ENCODE measurements around the gene ATP10A.

The ATP10A gene

DNA sequence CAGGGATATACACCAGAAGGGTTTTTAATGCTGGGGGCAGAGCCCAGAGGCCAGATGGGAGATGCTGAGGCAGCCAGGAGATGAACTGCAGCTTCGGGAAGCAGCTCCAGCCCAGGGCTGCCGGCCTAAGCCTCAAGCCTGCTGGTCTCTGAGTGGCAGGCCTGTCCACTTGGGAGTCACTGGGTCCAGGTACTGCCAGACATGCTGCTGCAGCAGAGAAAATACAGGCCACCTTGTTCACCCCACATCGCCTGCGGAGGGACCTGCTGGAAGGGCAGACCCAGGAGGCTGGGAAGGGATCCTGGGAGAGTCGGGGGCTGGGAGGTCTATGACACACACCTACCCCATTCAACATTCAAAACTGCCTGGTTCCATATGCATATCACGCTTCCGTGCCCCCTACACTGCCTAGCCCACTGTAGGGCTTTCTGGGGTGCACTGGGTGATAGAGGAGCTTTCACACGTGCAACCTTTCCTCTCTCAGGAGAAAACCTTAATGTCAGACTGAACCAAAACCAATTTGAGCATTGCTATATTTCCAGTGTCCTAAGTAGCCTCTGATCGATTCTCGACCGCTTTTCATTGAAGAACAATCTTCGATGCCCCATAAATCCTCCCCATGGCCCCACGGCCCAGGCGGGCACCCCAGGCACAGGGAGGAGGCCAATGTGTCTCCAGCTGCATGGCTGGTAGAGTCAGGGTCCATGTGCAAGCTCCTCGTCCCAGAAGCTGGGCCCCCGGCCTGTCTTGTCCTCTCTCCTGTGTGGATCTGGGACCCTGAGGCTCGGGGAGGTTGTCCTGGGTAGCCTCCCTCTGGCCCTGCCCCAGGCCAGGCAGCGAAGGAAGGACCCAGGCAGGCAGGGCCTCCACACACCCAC is 147.4 kb downstream of the ATP10A start:
- DNase-seq = no peak

DNA sequence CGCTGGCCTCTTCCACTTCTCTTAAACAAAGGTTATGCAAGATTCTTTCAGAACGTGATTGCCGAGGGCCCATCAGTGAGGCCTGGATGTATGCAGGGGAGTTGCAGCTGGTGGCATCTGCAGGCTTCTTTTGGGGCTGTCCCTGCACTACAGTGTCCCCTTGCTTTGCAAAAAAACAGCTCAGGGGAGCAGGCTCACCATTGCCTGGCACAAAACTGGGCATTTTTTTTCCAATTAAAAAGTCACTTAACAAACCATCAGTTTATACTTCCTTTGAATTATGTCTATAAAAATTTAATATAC is 148.6 kb downstream of the ATP10A start:
- DNase-seq = no peak

DNA sequence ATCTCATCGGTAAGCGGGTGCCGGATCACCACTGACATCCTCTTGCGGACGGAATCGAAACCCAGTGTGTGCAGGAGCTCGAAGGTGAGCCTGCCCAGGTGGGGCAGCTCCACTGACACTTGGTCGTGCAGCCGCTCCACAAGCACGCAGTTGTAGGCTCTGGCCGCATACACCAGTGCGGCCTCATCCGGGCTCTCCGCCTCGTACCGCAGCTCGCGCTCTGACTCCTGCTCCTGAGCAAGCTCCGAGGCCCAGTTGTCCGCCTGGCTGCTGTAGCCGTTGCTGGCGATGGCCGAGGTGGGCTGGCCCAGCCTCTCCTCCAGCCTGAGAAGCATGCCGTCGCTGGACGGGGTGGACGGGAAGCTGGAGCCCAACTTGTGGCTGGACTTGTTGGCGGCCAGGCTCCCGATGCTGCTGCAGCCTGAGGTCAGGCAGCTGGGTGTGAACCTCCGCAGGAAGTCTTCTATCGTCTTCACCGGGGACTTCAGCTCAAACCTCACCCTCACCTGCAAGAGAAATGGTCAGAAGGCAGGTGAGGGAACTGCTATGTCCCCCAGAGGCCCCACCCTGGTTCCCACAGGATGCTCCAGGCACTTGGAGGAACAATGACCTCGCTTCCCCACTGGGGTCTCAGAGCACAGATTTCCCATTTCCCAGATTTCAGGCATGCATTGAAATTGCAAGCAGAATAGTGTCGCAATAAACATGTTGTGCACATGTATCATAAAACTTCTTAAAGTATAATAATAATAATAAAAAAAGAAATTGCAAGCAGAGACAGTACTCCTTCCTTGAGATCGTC is 149.2 kb downstream of the ATP10A start:
- no peak for DNase-seq

DNA sequence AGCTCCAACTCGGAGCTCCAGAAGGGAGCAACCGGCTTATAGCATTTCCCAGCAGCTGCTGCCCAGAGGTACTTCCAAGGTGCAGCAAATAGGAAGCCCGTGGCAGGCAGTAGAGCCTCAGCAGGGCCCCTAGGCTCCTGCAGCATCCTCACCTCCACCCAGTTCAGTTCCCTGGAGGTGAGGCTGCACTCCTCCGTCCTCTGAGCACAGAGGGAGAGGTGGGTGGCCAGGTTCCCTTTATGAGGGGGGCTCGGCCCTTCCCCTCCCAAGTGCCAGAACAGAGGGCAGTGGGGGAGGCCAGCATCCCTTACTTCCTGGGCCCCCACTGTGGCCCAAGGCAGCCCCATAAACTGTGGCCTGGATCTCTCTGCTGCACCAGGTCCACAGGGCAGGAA is 150.2 kb downstream of the ATP10A start:
- DNase-seq = no peak

DNA sequence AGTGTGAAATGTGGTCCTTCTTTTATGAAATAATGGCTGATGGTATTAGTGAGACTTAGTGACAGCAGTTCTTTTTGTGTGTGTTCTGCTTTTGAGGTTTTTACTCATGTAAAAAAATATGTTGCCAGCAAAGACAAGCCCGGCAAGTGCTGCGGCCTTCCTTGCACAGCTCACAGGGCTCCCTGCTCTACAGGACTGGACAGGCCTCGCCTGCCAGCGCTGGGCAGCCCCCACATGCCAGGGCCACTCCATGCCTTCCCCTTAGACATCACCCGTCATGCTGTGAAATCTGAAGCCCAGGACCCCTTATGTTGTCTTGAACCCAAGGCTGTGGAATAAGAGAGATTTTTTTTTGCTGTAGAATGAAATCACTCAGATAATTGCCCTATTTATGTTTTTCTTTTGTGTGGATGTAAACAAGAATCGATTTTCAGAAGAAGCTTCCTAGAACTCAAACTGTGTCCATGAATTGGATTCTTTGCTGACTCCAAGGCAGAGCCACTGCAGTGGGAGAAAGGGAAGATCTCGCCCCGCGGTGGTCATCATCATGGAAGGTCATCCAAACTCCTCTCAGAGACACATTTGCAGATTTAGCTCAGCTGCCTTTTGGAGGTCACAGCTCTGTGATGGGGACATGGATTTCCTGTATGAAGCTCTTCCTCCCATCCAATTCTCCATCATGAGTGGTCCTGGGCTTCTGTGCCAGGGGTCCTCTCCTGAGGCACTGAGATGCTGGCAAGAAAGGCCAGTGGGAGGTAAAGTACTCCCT is 150.8 kb downstream of the ATP10A start:
- no peak for DNase-seq

DNA sequence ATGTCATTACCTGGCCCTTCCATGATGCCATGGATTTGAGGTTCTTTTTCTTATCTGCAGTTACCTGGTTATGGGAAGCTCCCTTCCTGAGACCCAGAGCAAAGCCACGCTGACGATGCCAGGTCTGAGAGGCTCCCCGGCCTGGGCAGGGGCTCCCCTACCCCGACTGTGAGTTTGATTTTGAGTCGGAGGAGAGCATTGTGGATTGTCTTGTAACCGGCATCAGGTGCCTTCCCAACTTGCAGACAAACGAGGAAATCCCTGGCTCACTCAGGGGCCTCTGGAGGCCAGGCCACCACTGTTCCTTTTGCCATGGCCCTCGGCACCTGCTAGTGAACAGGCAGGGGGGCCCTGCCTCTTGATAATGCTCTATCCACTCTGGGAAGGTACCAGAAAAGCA is 151.4 kb downstream of the ATP10A start:
- DNase-seq = no peak

DNA sequence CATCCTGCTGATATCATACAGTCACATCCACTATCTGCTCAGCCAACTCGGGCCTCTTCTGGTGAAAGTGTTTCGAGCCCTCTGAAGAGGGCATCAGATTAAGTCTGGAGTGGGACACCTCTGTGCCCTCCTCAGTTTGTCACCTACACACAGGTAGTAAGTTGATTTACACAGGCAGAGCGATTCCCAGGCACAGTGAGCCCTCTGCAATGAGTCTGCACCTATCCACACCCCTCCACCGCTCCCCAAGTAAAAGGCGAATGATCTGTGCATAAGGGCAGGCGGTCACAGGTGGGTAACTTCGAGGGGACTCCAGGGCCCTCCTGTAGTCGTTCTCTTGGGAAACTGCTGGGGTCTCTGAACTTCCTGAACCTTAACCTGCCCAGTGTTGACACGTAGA is 152.0 kb downstream of the ATP10A start:
- DNase-seq = no peak

DNA sequence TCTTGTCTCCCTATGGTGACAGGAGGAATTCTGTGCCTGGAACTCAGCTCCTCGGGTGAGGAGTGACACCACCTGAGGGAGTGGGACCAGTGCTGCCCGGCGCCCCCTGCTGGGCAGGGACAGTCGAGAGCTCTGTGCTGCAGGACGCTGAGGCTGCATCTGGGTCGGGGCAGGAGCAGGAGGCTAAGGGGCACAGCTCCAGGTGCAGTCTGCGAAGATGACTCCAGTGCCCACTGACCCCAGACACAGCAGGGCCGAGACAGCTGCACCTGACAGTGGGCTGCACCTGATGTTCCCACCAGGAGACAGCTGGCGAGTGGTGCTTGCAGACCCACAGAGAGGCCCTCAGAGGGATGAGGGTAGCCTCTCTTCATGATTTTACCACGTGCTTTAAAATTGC is 152.9 kb downstream of the ATP10A start:
- DNase-seq = peak in 3 of 4 experiments; percentile 15 to 34 (median 21)

DNA sequence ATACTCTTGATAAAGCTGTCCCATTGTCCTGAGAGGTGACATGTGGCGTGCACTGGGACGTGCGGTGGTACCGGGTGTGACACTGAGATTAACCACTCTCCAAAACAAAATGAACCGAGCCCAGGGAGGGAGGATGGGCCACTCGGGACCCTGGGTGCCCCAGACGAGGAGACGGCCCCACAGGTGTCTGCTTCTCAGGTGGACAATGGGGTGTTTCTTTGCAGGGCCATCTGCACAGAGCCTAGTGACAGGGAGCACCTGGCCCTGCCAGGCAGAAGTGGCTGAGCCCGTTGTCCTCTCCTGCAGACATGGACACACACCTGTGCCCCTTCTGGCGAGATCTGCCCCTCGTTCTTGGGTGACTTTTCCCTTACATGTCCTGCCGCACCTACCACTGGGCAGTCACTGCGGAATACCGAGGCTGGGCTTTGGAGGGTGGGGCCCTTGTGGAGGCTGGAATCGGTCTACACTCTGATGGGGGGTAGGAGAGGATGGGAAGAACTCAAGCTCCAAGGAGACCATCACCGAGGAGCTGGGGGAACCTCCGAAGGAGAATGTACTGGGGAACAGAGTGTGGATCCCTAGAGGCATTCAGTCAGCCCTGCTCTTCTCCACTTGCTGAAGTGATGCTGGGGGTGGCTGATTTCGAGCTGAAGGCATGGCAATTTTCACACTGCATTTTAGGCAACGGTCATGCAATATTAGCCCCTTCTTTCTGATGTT is 153.5 kb downstream of the ATP10A start:
- DNase-seq = no peak

DNA sequence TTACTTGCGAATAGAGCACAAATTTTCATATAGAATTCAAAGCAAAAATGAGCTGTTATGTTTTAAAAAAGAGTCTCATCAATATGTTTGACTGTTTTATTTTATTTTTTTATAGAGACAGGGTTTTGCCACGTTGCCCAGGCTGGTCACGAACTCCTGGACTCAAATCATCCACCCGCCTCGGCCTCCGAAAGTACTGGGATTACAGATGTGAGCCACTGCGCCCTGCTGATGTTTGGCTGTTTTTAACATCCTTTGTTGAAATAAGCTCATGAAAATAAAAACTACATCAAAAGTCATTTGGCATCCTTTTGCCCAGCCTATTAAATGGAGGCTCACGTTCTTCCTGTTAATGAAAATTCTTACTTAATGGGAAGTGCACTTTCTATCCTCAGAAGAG is 154.7 kb downstream of the ATP10A start:
- no peak for DNase-seq

DNA sequence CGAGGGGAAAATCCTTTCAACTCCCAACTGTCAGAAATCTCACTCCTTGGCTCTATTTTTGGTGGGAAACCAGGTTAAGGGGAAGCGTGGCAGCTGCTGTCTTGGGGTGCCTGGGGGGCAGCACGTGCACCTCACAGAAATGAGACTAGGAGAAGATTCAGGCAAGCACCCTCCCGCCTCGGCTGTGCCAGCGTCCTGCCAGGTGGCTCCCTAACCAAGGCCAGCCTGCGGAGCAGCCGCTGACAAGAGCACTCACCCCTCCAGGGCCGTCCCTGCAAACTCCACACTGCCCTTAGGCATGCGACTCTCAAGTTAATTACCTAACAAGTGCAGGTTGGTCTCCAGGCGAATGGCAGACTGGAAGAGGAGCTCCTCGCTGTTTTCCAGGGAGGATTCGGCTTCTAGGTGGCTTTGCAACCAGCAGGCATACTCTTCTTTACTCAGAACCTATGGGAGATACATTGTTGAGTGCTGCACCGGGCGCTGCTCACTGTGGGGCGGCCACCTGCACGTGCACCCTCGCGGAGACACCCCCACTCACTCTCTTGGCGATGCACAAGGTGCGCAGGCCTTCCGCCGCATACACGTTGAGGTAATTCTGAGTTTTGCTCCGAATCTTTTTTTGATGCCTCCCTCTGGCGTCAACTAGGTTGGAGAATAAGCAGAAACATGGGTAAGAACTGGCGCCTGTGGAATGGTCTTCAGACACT is 155.3 kb downstream of the ATP10A start:
- DNase-seq = no peak

DNA sequence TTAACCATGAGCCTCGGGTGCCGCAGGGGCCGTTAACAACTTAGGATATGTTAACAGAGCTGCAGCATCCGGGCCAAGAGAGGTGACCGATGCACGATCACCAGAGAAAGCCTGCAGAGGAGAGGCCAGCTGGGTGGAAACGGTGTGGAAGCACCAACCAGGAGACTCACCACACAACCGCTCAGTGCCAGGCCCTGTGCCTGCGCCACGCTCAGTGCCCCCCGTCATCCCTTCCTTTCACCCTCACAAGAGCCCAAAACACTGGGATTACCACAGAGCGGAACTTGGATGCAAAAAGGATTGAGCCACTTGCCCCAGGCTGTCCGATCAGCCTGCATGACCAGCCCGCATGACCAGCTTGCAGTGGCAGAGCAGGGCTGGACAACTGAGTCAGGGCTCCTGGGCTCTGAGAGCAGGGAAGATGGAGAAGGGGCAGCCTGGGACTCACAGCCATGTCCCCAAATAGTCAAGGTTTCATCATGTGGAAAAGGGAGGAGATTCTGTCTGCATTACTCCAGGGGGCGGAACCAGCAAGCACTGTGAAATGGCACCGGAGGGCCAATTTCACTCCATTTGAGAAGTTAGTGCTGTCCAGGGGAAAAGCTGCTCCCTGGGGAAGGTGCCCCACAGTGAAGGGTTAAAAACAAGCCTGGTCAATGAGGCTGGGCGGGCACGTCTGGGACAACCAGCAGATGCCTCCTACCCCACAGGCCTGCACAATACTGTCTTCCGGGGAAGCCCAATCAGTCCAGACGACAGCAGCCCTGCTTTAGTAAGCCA is 156.8 kb downstream of the ATP10A start:
- DNase-seq = no peak

DNA sequence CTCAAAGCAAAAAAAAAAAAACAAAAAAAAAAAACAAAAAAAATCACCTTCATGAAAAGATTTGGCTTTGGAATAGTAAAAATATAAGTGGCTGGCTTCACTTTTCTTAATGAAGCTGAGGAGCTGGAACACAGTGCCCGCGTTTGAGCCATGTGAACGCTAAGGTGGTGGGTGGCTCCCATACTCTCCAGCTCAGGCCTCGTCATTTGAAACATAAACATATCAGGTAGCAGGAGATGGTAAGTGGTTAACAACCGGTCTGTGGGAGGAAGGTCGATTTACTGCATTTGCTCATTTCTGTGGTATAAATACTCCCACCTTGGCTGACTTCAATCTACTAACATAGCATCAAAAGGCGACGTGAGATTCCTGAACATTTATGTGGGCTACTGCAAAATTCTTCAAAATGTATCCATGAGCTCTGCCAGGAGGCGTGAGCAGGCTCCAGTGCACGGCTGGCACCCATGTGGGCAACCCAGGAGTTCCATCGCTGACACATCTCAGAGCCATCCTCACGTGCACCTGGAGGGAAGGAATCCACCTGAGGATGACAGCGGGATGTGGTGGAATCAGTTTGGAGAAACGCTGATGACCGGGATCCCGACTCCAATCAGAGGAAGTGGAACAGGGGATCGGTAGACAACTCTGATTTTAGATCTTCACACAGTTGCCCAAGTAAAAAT is 157.6 kb downstream of the ATP10A start:
- DNase-seq = no peak

DNA sequence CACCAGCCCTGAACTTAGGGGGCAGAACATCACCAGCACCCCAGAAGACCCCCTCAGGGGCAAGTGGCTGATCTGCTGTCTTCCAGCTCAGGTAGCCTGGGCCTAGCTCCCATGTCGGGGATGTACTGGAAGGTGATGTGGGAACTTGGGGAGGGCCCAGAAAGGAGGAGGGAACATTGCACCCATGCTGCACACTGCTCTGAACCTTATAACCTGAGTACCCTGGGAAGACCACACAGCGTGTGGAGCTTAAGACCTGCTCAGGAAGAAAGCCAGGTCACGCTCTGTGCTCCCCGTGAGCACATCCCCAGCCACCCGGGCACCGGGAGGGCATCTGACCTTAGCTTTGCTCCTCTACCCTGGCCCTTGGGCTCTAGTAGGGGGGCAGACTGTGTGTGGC is 159.4 kb downstream of the ATP10A start:
- DNase-seq = no peak

DNA sequence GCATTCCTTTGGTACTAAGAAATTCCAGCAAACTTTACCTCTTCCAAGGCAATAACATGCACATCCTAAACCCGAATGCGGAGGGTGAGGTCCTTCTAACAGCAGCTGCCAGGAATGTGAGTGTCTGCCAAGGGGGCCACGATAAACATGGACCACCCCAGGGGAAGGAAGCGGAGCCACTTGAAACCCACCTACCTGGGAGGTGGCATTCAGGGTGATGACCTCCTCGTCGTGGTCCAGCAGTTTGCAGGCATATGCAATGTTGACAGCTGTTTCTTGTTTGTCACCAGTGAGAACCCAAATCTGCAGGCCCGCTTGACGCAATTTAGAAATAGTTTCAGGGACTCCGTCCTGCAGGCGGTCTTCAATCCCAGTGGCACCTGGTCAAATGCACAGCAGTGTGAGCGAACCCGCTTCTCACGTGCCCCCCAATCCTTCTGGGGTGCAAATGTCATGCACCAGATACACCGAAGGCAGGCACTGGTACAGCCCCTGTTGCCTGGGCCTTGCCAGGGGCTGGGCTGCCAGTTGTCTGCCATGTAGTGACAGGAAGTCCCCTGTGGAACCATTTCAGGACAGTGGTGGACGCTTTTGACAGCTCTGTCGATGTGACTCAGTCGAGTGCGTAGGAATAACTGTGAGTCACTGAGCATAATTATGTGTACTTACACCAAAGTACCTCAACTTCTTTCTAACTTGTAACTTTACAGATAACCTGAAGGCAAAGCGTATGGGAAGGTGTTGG is 161.2 kb downstream of the ATP10A start:
- no peak for DNase-seq

DNA sequence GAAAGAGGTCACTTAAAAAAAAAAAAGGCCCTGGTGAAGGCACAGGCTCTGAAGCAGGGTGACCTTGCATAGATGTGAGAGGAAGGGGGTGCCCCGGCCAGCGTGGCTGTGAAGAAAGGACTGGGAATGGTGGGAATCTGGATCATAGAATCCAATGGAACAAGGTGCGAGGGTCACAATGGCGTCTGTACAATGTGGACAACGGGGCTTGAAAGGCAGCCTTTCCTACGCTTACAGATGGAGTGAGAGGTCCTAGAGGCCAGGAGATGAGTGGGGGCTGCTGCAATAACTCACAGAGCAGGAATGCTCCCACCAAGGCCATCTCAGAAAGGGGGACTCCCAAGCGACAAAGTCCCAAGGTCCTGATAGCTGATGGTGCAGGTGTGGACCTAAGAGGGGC is 162.2 kb downstream of the ATP10A start:
- DNase-seq = no peak

DNA sequence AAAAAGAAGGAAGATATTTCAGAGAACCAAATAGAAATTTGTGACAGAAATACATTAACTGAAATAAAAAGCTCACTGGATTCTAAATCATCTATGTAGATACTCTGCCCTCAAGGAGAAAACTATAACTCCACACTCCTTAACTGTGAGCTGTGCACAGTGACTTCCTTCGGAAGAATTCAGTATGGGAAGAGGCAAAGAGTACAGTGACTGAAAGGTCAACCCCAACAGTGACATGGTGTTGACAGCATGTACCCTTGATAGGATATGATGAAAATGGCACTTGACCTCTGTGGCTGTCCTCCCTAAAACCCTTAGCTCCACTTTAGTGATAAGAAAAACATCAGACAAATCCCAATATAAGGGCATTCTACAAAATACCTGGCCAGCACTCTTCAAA is 165.5 kb downstream of the ATP10A start:
- DNase-seq = no peak

DNA sequence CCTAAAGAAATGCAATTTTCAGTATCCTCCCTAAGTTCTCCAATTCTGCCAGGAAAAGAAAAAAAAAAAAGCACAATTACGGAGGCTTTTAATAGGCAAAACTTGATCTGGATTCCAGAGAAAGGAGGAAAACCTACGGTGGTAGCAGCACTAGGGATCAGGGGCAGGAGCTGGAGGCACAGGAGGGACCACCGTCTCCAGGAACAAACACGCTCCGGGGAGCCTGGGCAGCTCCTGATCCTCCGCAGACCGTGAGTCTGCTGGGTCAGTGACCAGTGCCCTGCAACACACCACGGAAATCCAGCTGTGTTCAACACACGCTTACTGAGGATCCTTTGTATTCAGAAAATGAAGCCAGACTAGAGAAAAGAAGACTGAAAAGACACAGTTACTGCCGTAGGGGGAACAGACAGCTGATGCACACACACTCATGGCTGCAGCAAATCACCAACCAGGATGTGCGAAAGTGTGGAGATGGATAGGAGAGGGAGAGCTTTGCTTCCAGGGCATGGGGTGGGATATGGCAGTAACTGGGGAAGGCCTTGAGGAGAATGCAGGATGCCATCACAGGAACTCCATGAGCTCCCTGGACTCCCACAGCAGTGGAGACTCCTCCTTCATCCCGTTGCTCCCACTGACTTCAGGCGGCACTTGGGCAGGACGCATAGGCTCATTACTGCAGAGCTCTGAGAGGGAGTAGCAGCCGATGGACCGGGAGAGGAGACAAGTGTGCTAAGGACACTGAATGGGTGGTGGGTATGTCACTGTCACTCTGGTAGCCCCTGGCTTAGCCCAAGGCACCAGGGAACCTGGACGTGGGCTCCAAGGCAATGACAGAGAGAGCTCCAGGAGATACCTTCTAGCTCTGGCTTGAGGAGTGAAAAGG is 167.0 kb downstream of the ATP10A start:
- no peak for DNase-seq

DNA sequence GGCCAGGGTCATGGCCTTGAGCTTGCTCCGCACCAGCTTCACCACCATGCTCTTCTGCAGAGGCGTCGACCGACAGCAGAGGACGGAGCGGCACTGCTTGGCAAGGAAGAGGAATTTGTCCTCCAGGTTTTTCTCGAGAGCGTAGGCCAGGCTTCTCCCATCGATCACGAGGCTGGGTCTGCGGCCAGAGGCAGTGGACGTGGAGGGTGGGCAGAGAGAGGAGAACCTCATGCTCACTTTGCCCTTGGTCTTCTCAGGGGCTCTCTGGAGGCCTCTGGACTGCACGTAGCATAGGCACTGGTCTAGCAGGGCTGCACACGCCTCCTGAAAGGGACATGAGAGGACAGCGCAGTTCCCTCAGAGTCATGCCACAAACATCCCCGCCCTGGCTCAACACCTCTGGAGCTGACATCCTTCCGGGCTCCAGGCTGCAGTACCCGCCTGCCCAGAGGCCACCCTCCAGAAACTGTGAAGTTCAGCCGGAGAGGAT is 168.3 kb downstream of the ATP10A start:
- DNase-seq = no peak

All from activated naive CD4-positive, alpha-beta T cell (primary cell).